Iris pigment epithelial cell (primary cell): ENCODE data around the gene NUP50.

ENCODE experiments used
- DNase-seq: peaks from one replicate; pipeline ENCODE4 v3.0.0-alpha.2; 2011; ENCODE audit warnings: low read depth

NUP50 gene

DNA sequence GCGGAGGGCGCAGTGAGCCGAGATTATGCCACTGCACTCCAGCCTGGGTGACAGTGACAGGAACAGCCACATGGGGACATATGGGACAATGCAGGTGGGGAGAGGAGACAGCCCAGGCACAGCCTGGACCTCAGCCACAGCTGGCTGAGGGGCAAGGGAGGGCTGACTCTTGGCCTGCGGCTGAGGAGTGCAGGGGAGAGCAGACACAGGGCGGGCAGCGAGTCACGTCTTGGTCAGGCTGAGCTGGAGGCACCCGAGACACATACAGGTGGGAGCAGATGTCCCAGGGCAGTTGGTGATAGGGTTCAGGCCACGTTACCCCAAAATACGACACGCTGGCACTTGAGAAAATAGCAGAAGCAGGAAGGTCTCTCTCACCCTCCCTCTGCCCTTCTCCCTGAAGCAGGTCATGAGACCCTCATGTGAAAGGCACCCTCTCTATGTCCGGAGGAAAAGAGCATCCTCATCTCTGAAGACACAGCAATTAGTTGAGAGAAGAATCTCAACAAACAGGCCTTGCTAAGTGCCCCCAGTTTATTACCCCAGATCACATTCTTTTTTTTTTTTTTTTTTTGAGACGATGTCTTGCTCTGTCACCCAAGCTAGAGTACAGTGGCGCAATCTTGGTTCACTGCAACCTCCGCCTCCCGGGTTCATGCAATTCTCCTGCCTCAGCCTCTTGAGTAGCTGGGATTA is 66.4 kb downstream of the NUP50 start:
- DNase-seq = no peak

DNA sequence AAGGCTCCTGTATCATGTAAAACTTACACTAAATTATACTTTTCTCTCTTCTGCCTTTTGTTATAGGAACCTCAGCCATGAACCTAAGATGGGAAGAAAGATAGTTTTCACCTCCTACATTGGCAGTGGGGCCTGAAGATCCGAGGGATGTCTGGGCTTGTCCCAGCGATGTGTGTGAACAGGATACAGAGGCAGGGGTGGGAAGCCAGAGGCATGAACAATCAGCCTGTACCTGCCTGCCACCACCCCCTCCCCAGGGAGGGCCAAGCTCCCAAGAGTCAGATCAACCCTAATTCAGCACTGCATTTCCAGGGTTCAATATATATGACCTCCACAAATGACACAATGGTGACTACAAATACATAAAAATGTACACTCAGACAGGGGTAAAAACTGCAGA is 67.6 kb downstream of the NUP50 start:
- no peak for DNase-seq

DNA sequence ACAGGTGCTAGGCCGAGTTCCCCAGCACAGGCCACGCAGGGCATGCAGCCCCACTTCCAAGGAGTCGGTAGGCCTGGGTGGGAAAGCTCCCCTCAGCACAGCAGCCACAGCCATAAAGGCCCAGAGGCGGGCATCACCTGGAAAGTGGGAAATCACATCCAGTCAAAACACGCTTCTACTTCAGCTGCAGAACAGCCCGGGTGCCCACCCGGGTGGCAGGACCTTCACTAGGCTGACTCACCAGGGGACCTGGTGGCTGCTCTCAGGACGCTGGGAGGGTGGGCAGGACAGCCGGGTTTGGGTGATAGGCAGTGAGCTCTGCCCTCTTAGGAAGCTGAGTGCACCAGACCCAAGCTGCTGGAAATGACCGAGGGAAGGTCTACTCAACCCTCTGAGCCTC is 69.7 kb downstream of the NUP50 start:
- no peak for DNase-seq

DNA sequence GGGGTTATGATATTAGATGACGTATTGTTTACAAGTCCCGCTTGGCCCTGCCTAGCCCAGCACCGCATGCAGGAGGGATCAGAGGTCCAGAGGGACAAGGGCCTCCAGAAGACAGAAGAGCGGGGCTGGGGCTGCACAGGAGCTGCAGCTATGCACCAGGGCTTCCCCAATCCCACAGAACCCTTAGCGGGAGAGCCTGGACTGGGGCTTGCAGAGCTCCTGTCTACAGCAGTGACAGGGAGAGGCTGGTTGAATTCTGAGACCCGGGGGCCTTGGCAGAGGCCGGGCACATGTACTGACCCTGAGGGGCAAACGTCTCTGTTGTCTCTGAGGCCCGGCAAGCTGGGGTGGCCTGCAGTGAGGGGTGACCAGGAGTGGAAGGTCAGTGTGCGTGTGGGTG is 70.1 kb downstream of the NUP50 start:
- no peak for DNase-seq

DNA sequence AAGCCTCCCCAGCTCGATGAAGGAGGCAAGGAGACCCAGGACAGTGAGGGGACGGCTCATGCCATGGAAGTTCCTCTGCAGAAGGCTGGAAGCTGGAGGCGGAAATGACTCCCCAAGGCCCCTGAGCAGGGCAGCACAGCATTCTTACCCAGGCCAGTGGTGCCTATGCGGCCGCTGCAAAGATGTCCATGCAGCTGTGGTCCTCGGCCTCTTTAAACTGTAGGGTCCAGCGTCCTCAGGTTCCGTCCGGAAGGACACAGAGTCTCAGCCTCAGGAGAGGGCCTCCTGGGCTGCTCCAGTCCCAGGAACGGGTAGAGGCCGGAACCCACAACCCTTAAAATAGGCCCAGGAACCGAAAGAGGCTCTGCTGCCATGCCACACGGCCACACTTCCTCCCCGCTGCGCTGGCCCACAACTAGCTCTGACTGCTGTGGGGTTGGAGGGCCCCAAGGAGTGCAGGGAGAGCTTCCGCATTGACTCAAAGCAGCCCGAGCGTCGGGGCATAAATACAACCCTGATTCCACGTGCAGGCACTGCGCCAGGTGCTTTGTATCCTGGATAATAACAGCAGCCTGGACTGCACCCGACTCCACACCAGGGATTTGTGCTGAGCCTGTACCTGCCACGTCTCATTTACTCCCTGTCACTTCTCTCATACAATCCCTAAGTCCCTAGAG is 71.5 kb downstream of the NUP50 start:
- no peak for DNase-seq

DNA sequence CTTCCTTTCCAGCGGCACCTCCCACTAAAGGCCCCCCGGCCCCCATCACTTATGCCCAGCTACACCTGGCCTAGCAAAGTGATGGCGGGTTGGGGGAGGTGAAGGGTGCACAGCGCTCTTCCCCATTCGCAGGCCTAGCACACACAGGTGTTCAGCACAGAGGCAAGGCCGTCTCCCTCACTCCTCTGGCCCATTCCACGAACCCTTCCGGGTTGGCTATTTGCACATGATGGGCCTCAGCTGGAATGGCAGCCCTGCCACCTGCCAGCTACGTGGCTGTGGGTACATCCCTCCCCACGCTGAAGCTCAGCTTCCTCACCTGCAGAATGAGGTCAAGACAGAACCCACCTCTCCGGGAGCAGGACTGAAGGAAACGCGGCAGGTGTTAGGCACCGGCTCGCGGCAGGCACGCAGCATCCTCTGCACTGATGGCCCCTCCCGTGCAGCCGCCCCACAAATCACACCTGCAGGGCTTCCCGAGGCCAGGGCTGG is 72.2 kb downstream of the NUP50 start:
- no peak for DNase-seq

DNA sequence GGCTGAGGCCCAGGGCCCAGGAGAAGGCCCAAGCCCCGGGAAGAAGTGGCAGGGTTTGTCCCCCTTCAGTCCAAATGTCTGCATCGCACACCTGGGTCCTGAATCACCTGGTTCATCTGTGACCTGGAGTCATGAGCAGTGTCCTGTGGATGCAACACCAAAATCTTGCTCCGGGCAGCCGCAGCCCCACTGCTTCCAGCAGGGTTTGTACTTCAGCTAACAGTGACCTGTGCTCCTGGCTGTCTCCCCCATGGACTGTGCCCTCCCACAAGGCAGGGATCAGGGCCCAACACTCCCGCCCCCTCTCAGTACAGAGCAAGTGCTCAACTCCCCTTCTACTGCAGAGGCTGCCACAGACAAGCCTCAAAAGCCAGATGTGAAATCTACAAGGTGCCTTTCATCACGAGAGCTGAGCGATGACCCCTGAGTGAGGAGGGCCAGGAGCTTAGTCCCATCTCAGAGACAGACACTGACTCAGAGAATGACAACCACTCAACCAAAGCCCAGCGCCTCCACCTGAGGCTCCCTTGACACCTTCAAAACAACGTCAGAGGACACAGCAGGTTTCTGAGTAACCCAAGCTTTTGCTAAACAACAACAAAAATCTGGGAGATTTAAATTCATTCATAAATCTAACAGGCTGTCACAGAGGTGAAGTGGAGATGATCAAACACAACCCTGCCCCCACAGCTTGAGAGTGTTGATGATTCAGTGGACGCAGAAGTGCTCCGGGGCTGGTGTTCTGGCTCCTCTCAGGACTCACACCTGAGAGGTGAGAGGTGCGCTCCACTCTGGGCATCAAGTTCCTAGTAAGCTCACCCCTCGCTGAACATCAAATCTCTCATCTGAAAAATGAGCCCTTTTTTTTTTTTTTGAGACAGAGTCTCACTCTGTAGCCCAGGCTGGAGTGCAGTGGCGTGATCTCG is 73.6 kb downstream of the NUP50 start:
- no peak for DNase-seq
